ENCODE data around the gene AARS1. TPM values are rescaled to one million over a fixed set of nuclear protein-coding genes. Genes with fewer than 3 reads are reported as not detected.

AARS1 gene
- total and polyA plus RNA-seq, 2 of the 8 experiments (the other 6 are each of a cell fraction or from before 2014, with no cell fraction given): 130 to 235 TPM

- DNase-seq (ENCODE audit: low read depth in 1 of 2, low spot score in 2 of 2): peak in 1 of 2 experiments; percentile 71
- POLR2A ChIA-PET (ENCODE audit: partially characterized antibody): interaction anchor here (0.8 to 6.8 kb wide), 17 partner anchors 9 to 327 kb away, joined by 3 to 48 read pairs (median 6); partner anchors contain the start of genes AARS1, COG4, DDX19B and SF3B3
- peaks cover 4 to 17% of the 10 kb centered on the region in 2 experiments for H4K20me1 ChIP-seq (replicated peaks in 1 of 2; ENCODE audit: control insufficient read depth in 1 of 2, insufficient read depth in 2 of 2, low read length in 2 of 2)
- no peak for TF ChIP-seq KDM5A (IDR thresholded peaks at IDR 0.05; ENCODE audit: low read length)
- no peak for TF ChIP-seq SIX5 (IDR thresholded peaks at IDR 0.05; ENCODE audit: low read depth, low read length)
- TF ChIP-seq CHD2 (IDR thresholded peaks at IDR 0.05; ENCODE audit: low read length): no peak
- no peak for TF ChIP-seq HDAC6 (IDR thresholded peaks at IDR 0.05; ENCODE audit: low read depth, low read length)
- TF ChIP-seq USF2 (IDR thresholded peaks at IDR 0.05; ENCODE audit: low read length): no peak
- no peak for TF ChIP-seq BCL11A (IDR thresholded peaks at IDR 0.05; ENCODE audit: low read depth in 2 of 2, low read length in 2 of 2)
- TF ChIP-seq SIN3A (conservative IDR thresholded peaks at IDR 0.05 in 1 of 2, IDR thresholded peaks at IDR 0.05 in 1 of 2; ENCODE audit: low read depth in 1 of 2, low read length in 2 of 2): 0 out of 4 replicates have a peak, but pooled peaks have one; percentile 32 to 40
Measured at GRCh38 chr16:70250748-70251628, 38.3 kb downstream of the AARS1 start.

More at GRCh38 chr16:70250748-70251628, 38.3 kb downstream of the AARS1 start:
- H2BK120ac ChIP-seq (replicated peaks; ENCODE audit: low read depth, low read length): no peak overlapping the region
- H3K79me2 ChIP-seq (ENCODE audit: control insufficient read depth in 1 of 2, insufficient read depth in 2 of 2, low read length in 2 of 2): peaks cover 0 to 20% of the 10 kb centered on the region in 2 experiments; a peak in 2 of 4 replicates
- H2BK12ac ChIP-seq (ENCODE audit: low read depth, low read length): no peak overlapping the region
- no peak overlapping the region for H3K14ac ChIP-seq (ENCODE audit: insufficient read length)
- H2AK5ac ChIP-seq (ENCODE audit: low read depth, low read length): no peak overlapping the region
- no peak overlapping the region for H4K91ac ChIP-seq (replicated peaks; ENCODE audit: insufficient read length, low read length)
- peak overlapping the region; percentile 93; the same call in 1 of the 2 replicates for H3K27ac ChIP-seq (ENCODE audit: low read depth, low read length)
- no peaks in the 10 kb centered on the region; a peak in 1 of 7 replicates for H3K4me1 ChIP-seq (replicated peaks in 1 of 4; ENCODE audit: control insufficient read depth in 3 of 4, insufficient read depth in 4 of 4, low read length in 3 of 4)
- peaks cover 25 to 40% (median 37%) of the 10 kb centered on the region in 4 experiments for H3K36me3 ChIP-seq (ENCODE audit: control insufficient read depth in 2 of 4, insufficient read depth in 4 of 4, low read length in 3 of 4)
- peak overlapping the region; percentile 92; the same call in 1 of the 2 replicates for H4K8ac ChIP-seq (ENCODE audit: extremely low read depth, insufficient read depth, low read length)
- WGBS, 2 experiments (ENCODE audit: extremely low coverage in 1 of 2, insufficient coverage in 1 of 2, insufficient read length in 1 of 2, insufficient replicate concordance in 2 of 2, low coverage in 1 of 2, low lambda C conversion rate in 2 of 2, missing lambda C conversion rate in 1 of 2): 4% methylated on average over 88 of the region's 92 CpGs; no CpG with 5 or more reads in 1 of the 2 experiments
- no peak overlapping the region for H2BK15ac ChIP-seq (ENCODE audit: low read length)
- 0 out of 2 replicates have a peak, but pooled peaks cover 2% of the 10 kb centered on the region for H3K79me1 ChIP-seq (ENCODE audit: low read depth, low read length)
- H3K18ac ChIP-seq (ENCODE audit: extremely low read depth, low read length): no peak overlapping the region; the same call in 1 of the 2 replicates
- no peak overlapping the region for H3K23ac ChIP-seq (ENCODE audit: insufficient read length)
- H2BK5ac ChIP-seq (ENCODE audit: low read depth, low read length): peak overlapping the region; percentile 24; the same call in 1 of the 2 replicates
- CTCF ChIA-PET (ENCODE audit: partially characterized antibody): interaction anchor here (0.5 to 8.3 kb wide), 9 partner anchors 9 to 274 kb away, joined by 3 to 67 read pairs (median 13); partner anchors contain the start of gene DDX19B
- peak overlapping the region in 3 of 4 experiments; percentile 94 to 96 (median 95); a peak in 6 of 7 replicates for H3K9ac ChIP-seq (replicated peaks in 1 of 4; ENCODE audit: extremely low read depth in 1 of 4, low read depth in 3 of 4, low read length in 3 of 4)
- H3K4me2 ChIP-seq (ENCODE audit: insufficient read depth in 1 of 2, low read depth in 2 of 2, low read length in 2 of 2): peak overlapping the region; percentile 48 to 70
- H2BK20ac ChIP-seq (ENCODE audit: low read length): no peak overlapping the region
- H3K4ac ChIP-seq (replicated peaks; ENCODE audit: insufficient read length, low read depth, low read length): no peak overlapping the region
- peak overlapping the region; percentile 66 to 87 (median 81) for H3K4me3 ChIP-seq (ENCODE audit: extremely low read depth in 1 of 4, insufficient read depth in 2 of 4, low read depth in 3 of 4, low read length in 4 of 4)
- no peak overlapping the region for H2AFZ ChIP-seq (ENCODE audit: low read length)
- H4K5ac ChIP-seq (ENCODE audit: insufficient read length, low read depth, low read length): peak overlapping the region; percentile 9
- H3K23me2 ChIP-seq (ENCODE audit: low read depth, low read length): peaks cover 3% of the 10 kb centered on the region; the same call in 1 of the 2 replicates
- H3K9me3 ChIP-seq (ENCODE audit: insufficient read depth in 2 of 2, low read depth in 1 of 2, low read length in 1 of 2): no peaks in the 10 kb centered on the region
- peak overlapping the region; percentile 25 for H3K56ac ChIP-seq (replicated peaks; ENCODE audit: insufficient read length, low read depth, low read length)
- FAIRE-seq: no peak
- H3K27me3 ChIP-seq (replicated peaks in 1 of 4; ENCODE audit: control insufficient read depth in 3 of 4, extremely low read depth in 1 of 4, insufficient read depth in 3 of 4, low read length in 3 of 4): no peaks in the 10 kb centered on the region

Measured in H1 (cell line).